Endothelial cell of umbilical vein (primary cell): ENCODE data around the gene TUBGCP4.

Experiments used
- EZH2 ChIP-seq: IDR thresholded peaks from 2 replicates; pipeline ENCODE4 v1.6.1; 2012; ENCODE audit warnings: borderline replicate concordance, low read depth, mild to moderate bottlenecking, moderate library complexity, low read length, inconsistent platforms; ENCODE audit not compliant: severe bottlenecking
- FOS ChIP-seq: IDR thresholded peaks from 2 replicates; pipeline ENCODE4 v1.6.1; 2011; ENCODE audit warnings: mild to moderate bottlenecking, low read length, moderate library complexity, borderline replicate concordance; ENCODE audit not compliant: insufficient read depth
- JUN ChIP-seq: IDR thresholded peaks from 2 replicates; pipeline ENCODE4 v1.6.1; 2011; ENCODE audit warnings: borderline replicate concordance, low read depth; ENCODE audit not compliant: insufficient read length, insufficient read depth
- POLR2A ChIP-seq: IDR thresholded peaks from 2 replicates; pipeline ENCODE4 v1.6.1; 2012; ENCODE audit warnings: low read depth, mild to moderate bottlenecking, control low read depth, low read length
- POLR2AphosphoS5 ChIP-seq: IDR thresholded peaks from 2 replicates; pipeline ENCODE4 v1.6.1; 2012; ENCODE audit warnings: low read depth, mild to moderate bottlenecking, control low read depth, low read length, moderate library complexity; ENCODE audit not compliant: insufficient read depth
- TF ChIP-seq, protein P1 (sequence below), 2 donors: IDR thresholded peaks; 1 replicate in 1 of 2; 2 replicates in 1 of 2; pipeline ENCODE4 v1.5.1; 2011; ENCODE audit warnings: low read length in 2 of 2, mild to moderate bottlenecking in 2 of 2, moderate library complexity in 2 of 2, control low read depth in 1 of 2, inconsistent platforms in 1 of 2, low read depth in 1 of 2; ENCODE audit not compliant: insufficient read depth in 1 of 2; ENCODE audit errors: extremely low read depth in 1 of 2
- TF ChIP-seq, protein P2 (sequence below): IDR thresholded peaks from 2 replicates; pipeline ENCODE4 v1.6.1; 2011; ENCODE audit not compliant: insufficient read depth, insufficient read length

DNA sequence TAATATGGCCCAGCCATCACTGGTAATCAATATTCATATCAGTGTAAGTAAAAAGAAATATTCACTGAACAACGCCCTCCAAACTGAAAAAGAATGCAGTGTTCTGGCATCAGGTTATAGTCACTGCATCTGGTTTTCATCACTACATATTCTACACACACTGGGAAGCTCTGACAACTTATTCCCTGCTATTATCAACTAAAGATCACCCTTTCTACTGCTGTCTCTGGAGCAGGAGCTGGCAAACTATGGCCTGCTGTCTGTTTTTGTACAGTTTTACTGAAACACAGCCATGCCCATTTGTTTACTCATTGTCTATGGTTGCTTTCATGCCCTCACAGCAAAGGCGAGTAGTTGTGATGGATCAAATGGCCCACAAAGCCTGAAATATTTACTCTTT is 35.3 kb downstream of the TUBGCP4 start:
- TF ChIP-seq, protein P1, sequence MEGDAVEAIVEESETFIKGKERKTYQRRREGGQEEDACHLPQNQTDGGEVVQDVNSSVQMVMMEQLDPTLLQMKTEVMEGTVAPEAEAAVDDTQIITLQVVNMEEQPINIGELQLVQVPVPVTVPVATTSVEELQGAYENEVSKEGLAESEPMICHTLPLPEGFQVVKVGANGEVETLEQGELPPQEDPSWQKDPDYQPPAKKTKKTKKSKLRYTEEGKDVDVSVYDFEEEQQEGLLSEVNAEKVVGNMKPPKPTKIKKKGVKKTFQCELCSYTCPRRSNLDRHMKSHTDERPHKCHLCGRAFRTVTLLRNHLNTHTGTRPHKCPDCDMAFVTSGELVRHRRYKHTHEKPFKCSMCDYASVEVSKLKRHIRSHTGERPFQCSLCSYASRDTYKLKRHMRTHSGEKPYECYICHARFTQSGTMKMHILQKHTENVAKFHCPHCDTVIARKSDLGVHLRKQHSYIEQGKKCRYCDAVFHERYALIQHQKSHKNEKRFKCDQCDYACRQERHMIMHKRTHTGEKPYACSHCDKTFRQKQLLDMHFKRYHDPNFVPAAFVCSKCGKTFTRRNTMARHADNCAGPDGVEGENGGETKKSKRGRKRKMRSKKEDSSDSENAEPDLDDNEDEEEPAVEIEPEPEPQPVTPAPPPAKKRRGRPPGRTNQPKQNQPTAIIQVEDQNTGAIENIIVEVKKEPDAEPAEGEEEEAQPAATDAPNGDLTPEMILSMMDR (IDR thresholded peaks at IDR 0.05; ENCODE audit: extremely low read depth in 1 of 2, insufficient read depth in 1 of 2, low read depth in 1 of 2, low read length in 2 of 2), result no peak
- TF ChIP-seq FOS (no peak), POLR2A (no peak), EZH2 (no peak), POLR2AphosphoS5 (no peak), JUN (no peak)
- TF ChIP-seq, protein P2, sequence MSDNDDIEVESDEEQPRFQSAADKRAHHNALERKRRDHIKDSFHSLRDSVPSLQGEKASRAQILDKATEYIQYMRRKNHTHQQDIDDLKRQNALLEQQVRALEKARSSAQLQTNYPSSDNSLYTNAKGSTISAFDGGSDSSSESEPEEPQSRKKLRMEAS, result no peak
